Calu3 (cell line): ENCODE measurements around the gene CRHR1. TPM values are rescaled to one million over a fixed set of nuclear protein-coding genes. Genes with fewer than 3 reads are reported as not detected.

ENCODE experiments used
- BruUV-seq: library from RNA; stranded (reverse); fragments of 400-500 nt; replicated peaks from 2 replicates; lab custom pipeline; 2021; lab: Mats Ljungman, UMichigan
- CTCF ChIA-PET: fragments of 300-600 bp; sonication (Branson Sonifier 250); formaldehyde crosslinking; loops from one replicate; lab custom pipeline; 2022; ENCODE audit warnings: antibody characterized with exemption; lab: Charles Lee
- DNase-seq: peaks from one replicate; pipeline ENCODE4 v3.0.0; 2022
- H3K27ac Mint-ChIP-seq: one replicate; pipeline ENCODE4 v1.8.0; 2022; ENCODE audit warnings: mixed read lengths; ENCODE audit not compliant: unreplicated experiment
- H3K27me3 Mint-ChIP-seq: one replicate; pipeline ENCODE4 v1.8.0; 2022; ENCODE audit warnings: mixed read lengths; ENCODE audit not compliant: unreplicated experiment
- H3K36me3 Mint-ChIP-seq: one replicate; pipeline ENCODE4 v1.8.0; 2022; ENCODE audit warnings: mild to moderate bottlenecking, moderate library complexity, mixed read lengths; ENCODE audit not compliant: insufficient read depth, unreplicated experiment
- H3K4me1 Mint-ChIP-seq: one replicate; pipeline ENCODE4 v1.8.0; 2022; ENCODE audit warnings: mild to moderate bottlenecking, low read depth, mixed read lengths; ENCODE audit not compliant: unreplicated experiment
- H3K4me3 Mint-ChIP-seq: one replicate; pipeline ENCODE4 v1.8.0; 2022; ENCODE audit warnings: mild to moderate bottlenecking, low read depth, moderate library complexity, mixed read lengths; ENCODE audit not compliant: unreplicated experiment
- H3K9me3 Mint-ChIP-seq: one replicate; pipeline ENCODE4 v1.8.0; 2022; ENCODE audit warnings: low read depth, mixed read lengths; ENCODE audit not compliant: unreplicated experiment
- CTCF ChIP-seq: fragments of 200-600 bp; IDR thresholded peaks from one replicate; pipeline ENCODE4 v1.8.0; 2022; ENCODE audit warnings: antibody characterized with exemption; ENCODE audit not compliant: unreplicated experiment
- intact Hi-C: fragments of 100-400 bp; cut with micrococcal nuclease; formaldehyde crosslinking; loops from one replicate; pipeline ENCODE4 v1.10.0; 2022; ENCODE audit not compliant: unreplicated experiment
- total RNA-seq: library from RNA; stranded (reverse); gene quantifications from 2 replicates; pipeline ENCODE4 v1.2.3, GENCODE V29; 2022

CRHR1 gene
- total RNA-seq, 1 experiment from 2014 or later, result not detected

GRCh38 chr17:45824901-45825492 lies 40.9 kb downstream of the CRHR1 start:
- DNase-seq, result no peak
- BruUV-seq, result no TSS peak
- CTCF ChIA-PET, result no interaction called here
- no peaks in the 10 kb centered on the region for H3K4me1 Mint-ChIP-seq
- peaks cover 4% of the 10 kb centered on the region for H3K36me3 Mint-ChIP-seq
- H3K9me3 Mint-ChIP-seq, result no peaks in the 10 kb centered on the region
- H3K4me3 Mint-ChIP-seq, result no peak overlapping the region
- H3K27me3 Mint-ChIP-seq, result peaks cover 93% of the 10 kb centered on the region
- intact Hi-C loops, result no loop called here
- H3K27ac Mint-ChIP-seq, result no peak overlapping the region
- TF ChIP-seq CTCF, result no peak

- intact Hi-C loops, result no loop called here
- Mint-ChIP-seq H3K27me3 (peaks cover 93% of the 10 kb centered on the region), H3K9me3 (no peaks in the 10 kb centered on the region), H3K4me3 (no peak overlapping the region), H3K4me1 (no peaks in the 10 kb centered on the region), H3K36me3 (peaks cover 4% of the 10 kb centered on the region), H3K27ac (no peak overlapping the region)
- TF ChIP-seq CTCF, result no peak
- CTCF ChIA-PET, result no interaction called here
- DNase-seq, result no peak
- BruUV-seq, result no TSS peak
These were observed 41.7 kb downstream of the CRHR1 start for GRCh38 chr17:45825792-45826191.

GRCh38 chr17:45826919-45827588 lies 42.9 kb downstream of the CRHR1 start:
- peaks cover 4% of the 10 kb centered on the region for H3K36me3 Mint-ChIP-seq
- no peak for DNase-seq
- intact Hi-C loops, result no loop called here
- H3K9me3 Mint-ChIP-seq, result no peaks in the 10 kb centered on the region
- no peak overlapping the region for H3K27ac Mint-ChIP-seq
- H3K27me3 Mint-ChIP-seq, result peaks cover 91% of the 10 kb centered on the region
- no peak for TF ChIP-seq CTCF
- H3K4me1 Mint-ChIP-seq, result no peaks in the 10 kb centered on the region
- CTCF ChIA-PET, result interaction anchor here (0.8 to 2.1 kb wide), 2 partner anchors 25 to 187 kb away, joined by 3 to 12 read pairs; no protein-coding TSS in a partner anchor
- H3K4me3 Mint-ChIP-seq, result no peak overlapping the region
- BruUV-seq, result no TSS peak

GRCh38 chr17:45828171-45828570 lies 44.1 kb downstream of the CRHR1 start:
- no peak overlapping the region for H3K4me3 Mint-ChIP-seq
- H3K9me3 Mint-ChIP-seq, result no peaks in the 10 kb centered on the region
- no peak for DNase-seq
- TF ChIP-seq CTCF, result no peak
- no TSS peak for BruUV-seq
- intact Hi-C loops, result no loop called here
- CTCF ChIA-PET, result interaction anchor here (0.8 to 2.1 kb wide), 2 partner anchors 24 to 188 kb away, joined by 3 to 12 read pairs; no protein-coding TSS in a partner anchor
- peaks cover 4% of the 10 kb centered on the region for H3K36me3 Mint-ChIP-seq
- no peaks in the 10 kb centered on the region for H3K4me1 Mint-ChIP-seq
- peaks cover 89% of the 10 kb centered on the region for H3K27me3 Mint-ChIP-seq
- H3K27ac Mint-ChIP-seq, result no peak overlapping the region
